NCI-H2107 (cell line): ENCODE data around the gene RPS27A.
"Not testable (repeated sequence)": the region's sequence is repeated elsewhere in the genome, so short reads cannot be mapped to it uniquely, and the experiment has no call there.

Experiments used
- DNase-seq: peaks from one replicate; lab custom pipeline; 2025; lab: John Stamatoyannopoulos, UW

RPS27A gene

GRCh38 chr2:55239656-55240222, 7.3 kb downstream of the RPS27A start:
- no peak for DNase-seq

- DNase-seq = not testable (repeated sequence)
Measured at GRCh38 chr2:55241582-55241981, 9.1 kb downstream of the RPS27A start.

GRCh38 chr2:55242617-55243016, 10.1 kb downstream of the RPS27A start:
- DNase-seq = no peak

GRCh38 chr2:55245411-55245810, 12.9 kb downstream of the RPS27A start:
- DNase-seq = no peak

- no peak for DNase-seq
Measured at GRCh38 chr2:55247025-55247424, 14.5 kb downstream of the RPS27A start.

DNA sequence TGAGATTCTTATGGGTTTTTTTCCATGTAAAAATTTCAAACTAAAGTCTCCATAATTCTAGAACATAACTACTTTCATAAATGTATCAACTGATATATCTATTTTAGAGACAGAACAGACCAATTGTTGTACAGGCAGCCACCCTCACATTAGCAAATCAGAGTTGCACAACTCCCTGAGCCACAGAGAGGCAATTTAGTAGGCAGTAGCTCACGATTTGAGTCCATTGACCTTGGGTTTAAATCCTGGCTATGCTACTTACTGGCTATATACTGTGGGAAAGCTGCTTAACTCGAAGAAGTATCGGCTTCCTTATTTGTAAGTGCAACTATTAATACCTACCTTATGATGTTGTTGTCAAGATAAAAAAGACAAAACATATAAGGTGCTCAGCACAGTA, 20.3 kb downstream of the RPS27A start:
- no peak for DNase-seq

- DNase-seq = not testable (repeated sequence)
Measured at GRCh38 chr2:55259586-55259985, 27.1 kb downstream of the RPS27A start.

DNA sequence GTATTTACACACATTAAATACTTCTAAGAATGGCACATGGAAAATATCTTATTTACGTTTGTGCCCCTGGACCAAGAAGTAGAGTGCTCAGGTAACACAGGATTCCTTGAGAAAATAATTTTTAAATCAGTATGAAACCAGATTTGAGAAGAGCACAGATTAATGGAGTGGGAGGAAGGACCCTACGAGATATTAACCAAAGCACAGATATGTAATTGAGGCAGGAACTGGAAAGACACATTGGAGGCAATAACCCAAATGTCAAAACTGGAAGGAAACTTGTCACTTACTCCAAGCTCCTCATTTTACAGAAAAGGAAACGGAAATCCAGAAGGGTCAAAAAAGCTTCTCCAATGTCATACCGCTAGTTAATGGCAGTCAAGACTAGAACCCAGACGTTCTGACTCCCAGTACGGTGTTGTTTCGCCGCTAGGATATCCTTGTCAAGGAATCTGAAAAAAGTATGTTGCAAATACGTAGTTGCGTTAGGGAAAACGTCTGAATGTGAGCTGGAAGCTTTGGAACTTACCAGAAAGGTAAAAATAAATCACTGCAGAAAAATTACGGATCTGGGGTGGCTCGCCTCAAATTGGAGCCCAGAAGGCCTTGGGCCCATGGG, 35.9 kb downstream of the RPS27A start:
- no peak for DNase-seq

GRCh38 chr2:55268907-55269644, 36.6 kb downstream of the RPS27A start, which contains the start of gene MTIF2:
Gene MTIF2, minus strand, starts transcription at chr2:55269231. Its CDS starts 5,373 bp downstream, at chr2:55263858.
- peak; percentile 91 for DNase-seq

DNA sequence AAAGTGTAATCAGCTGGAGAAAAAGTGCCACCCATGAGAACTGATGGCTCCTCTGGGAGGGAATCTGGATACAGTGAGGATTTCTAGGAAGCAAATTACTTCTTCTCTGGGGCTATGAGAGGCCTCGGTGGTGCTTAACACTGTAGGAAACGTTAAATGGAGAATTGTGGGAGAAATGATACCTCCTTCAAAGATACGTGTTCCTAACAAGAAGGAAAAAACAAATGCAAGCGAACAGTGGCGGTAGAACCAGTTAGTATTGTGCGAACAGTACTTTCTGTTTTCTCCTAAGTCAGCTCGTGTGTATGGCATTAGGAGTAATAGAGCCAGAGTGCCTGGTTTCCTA, 37.1 kb downstream of the RPS27A start:
- DNase-seq = peak; percentile 1

DNA sequence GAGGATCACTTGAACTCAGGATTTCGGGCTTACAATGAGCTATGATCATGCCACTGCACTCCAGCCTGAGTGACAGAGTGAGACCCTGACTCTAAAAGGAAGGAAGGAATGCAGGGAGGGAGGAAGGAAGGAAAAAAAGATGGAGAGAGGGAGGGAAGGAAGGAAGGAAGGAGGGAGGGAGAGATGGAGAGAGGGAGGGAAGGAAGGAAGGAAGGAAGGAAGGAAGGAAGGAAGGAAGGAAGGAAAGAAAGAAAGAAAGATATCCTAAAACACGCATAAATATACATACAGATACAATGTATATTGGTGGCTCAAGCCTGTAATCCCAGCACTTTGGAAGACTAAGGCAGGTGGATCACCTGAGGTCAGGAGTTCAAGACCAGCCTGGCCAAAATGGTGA, 41.9 kb downstream of the RPS27A start:
- DNase-seq = not testable (repeated sequence)

DNA sequence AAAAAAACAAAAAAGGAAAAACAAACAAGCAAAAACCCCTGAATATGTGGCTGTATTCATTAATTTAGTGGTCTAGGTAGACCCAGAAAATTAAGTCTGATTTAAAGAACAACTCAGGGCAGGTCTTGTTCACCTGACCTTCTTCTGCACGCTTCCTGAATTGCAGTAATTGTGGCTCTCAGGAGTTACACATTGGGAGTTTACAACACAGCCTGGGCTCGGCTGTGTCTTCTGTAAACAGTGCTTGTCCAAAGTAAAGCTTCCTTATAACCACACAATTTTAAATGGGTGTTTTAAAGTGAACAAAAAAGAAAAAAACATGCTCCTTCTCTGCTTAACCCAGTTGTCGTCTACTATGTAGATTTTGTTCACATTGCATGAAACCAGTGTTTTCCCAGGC, 44.8 kb downstream of the RPS27A start:
- DNase-seq = no peak

DNA sequence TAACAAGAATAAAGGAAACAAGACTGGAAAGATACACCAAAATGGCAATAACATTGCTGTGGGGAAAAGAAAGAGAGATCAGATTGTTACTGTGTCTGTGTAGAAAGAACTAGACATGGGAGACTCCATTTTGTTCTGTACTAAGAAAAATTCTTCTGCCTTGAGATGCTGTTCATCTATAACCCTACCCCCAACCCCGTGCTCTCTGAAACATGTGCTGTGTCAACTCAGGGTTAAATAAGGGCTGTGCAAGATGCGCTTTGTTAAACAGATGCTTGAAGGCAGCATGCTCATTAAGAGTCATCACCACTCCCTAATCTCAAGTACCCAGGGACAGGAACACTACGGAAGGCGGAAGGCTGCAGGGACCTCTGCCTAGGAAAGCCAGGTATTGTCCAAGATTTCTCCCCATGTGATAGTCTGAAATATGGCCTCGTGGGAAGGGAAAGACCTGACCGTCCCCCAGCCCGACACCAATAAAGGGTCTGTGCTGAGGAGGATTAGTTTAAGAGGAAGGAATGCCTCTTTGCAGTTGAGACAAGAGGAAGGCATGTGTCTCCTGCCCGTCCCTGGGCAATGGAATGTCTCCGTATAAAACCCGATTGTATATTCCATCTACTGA, 46.8 kb downstream of the RPS27A start:
- not testable (repeated sequence) for DNase-seq

GRCh38 chr2:55279859-55280424, 47.5 kb downstream of the RPS27A start:
- not testable (repeated sequence) for DNase-seq

DNA sequence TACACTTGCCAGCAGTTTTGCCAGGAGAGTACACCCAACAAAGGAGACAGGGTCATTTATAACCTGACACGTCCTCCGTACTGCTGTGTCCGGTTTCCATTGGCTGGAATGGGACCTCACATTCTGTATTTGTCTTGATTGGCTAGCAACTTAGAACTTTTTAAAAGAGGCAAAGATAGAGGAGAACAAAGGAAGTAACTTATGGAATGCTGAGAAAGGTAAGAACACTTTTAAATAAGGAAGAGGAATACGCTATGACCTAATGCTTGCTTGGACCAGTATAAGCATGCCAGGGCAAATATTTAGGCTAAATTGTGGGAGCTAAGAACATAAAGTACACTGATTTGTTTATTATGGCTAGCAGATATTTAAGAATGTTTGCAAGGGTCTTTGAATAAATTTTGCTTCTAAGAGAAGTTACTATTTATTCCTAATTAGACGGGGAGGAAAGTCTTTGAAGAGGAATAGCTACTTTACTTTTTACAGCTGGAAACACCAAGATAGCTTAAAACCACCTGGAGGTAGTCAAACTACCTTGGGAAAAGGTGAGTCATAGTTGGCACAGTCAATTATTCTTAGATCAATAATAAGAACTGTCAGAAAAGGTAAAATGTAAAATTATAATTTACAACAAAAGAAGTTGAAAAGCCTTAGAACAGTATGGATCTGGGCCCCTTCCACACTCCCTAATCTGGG, 48.5 kb downstream of the RPS27A start:
- not testable (repeated sequence) for DNase-seq

DNA sequence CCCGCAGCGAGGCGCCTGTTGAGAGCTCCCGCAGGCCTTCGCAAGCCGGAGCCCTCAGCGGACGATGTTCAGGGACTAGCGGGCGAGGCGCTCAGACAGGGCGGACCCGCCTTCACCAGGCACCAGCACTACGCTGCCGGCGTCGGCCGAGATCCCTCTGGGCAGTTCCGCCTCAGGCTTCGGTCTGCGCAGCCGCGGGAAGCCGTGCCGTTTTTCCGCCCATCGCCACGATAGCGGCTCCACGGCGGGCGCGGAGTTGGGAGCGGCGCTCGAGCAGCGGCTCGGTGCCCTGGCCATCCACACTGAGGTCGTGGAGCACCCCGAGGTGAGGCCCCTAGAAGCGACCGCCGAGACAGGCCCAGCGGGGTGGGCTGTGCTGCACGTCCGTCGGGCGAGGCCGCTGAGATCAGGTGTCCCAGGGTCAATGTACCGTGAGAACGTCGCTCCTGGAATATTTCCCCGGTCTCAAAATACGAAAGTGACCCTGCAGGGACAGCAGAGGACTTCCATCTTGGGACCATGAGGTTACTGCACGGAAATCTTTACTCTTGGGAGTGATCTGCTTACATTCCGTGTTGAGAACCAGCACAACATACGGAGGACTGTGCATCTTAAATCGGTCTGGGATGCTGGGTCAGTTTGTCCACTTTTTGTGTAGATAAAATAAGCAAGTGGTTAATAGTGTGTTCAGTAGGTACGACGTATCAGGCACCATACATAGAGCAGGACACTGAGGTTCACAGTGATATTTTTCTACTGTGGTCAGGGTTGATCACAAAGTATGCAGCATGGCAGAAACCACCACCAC, 49.8 kb downstream of the RPS27A start:
- peak; percentile 80 for DNase-seq

DNA sequence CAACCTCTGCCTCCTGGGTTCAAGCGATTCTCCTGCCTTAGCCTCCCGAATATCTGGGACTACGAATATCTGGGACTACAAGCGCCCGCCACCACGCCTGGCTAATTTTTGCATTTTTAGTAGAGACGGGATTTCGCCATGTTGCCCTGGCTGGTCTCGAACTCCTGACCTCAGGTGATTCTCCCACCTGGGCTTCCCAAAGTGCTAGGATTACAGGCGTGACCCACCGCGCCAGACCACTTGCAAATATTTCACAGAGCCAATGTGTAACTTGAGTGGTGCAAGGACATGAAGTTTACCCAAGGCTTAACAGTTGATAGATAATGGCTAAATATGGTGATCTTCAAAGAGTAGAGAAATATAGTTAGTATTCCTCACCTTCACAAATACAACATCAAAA, 50.6 kb downstream of the RPS27A start:
- no peak for DNase-seq
